IMR-90 (cell line): ENCODE data around the gene SOD2. TPM values are rescaled to one million over a fixed set of nuclear protein-coding genes. Genes with fewer than 3 reads are reported as not detected.
"Not testable (repeated sequence)": the region's sequence is repeated elsewhere in the genome, so short reads cannot be mapped to it uniquely, and the experiment has no call there.

Experiments
- ATAC-seq: fragments of 200-7000 bp; cut with Tn5 transposase; 2 replicates; pipeline ENCODE4 v1.9.1; 2020; ENCODE audit warnings: low read depth, mild to moderate bottlenecking, moderate library complexity
- BruUV-seq: library from RNA; stranded (reverse); fragments of 400-500 nt; replicated peaks from 2 replicates; lab custom pipeline; 2021; lab: Mats Ljungman, UMichigan
- CTCF ChIA-PET: fragments of 300-600 bp; formaldehyde crosslinking; extraction: SDS; loops from one replicate; lab custom pipeline; 2021; ENCODE audit warnings: antibody characterized with exemption; lab: Yijun Ruan, JAX
- POLR2A ChIA-PET: fragments of 300-600 bp; sonication (Branson Sonifier 250); formaldehyde crosslinking; loops from one replicate; lab custom pipeline; 2022; ENCODE audit warnings: antibody characterized with exemption; ENCODE audit not compliant: unreplicated experiment; lab: Charles Lee
- DNase-seq: peaks from one replicate; pipeline ENCODE4 v3.0.0; 2013
- H2AFZ ChIP-seq: replicated peaks from 2 replicates; pipeline ENCODE3; 2013; ENCODE audit warnings: low read length, mild to moderate bottlenecking; ENCODE audit not compliant: poor library complexity
- H2AK5ac ChIP-seq: 2 replicates; pipeline ENCODE4 v1.6.1; 2013; ENCODE audit warnings: low read depth, low read length, inconsistent platforms
- H2AK9ac ChIP-seq: replicated peaks from 2 replicates; pipeline ENCODE3; 2013; ENCODE audit warnings: mild to moderate bottlenecking, low read depth, low read length, moderate library complexity; ENCODE audit not compliant: poor library complexity
- H2BK120ac ChIP-seq: 2 replicates; pipeline ENCODE4 v1.6.1; 2013; ENCODE audit warnings: low read depth, low read length, inconsistent platforms
- H2BK15ac ChIP-seq: 3 replicates; pipeline ENCODE4 v1.6.1; 2013; ENCODE audit warnings: low read depth, low read length, inconsistent platforms
- H2BK20ac ChIP-seq: 2 replicates; pipeline ENCODE4 v1.6.1; 2013; ENCODE audit warnings: low read depth, mild to moderate bottlenecking, inconsistent platforms, low read length, moderate library complexity
- H2BK5ac ChIP-seq: 2 replicates; pipeline ENCODE4 v1.6.1; 2013; ENCODE audit warnings: mild to moderate bottlenecking, low read depth, low read length, inconsistent platforms; ENCODE audit not compliant: poor library complexity, severe bottlenecking
- H3K14ac ChIP-seq: replicated peaks from 2 replicates; pipeline ENCODE4 v1.6.1; 2013; ENCODE audit warnings: low read depth, low read length, inconsistent platforms
- H3K18ac ChIP-seq: 2 replicates; pipeline ENCODE4 v1.6.1; 2013; ENCODE audit warnings: low read depth, low read length, control low read depth
- H3K23ac ChIP-seq: 2 replicates; pipeline ENCODE4 v1.6.1; 2013; ENCODE audit warnings: low read depth, low read length, inconsistent platforms
- H3K27ac ChIP-seq: 2 replicates; pipeline ENCODE4 v1.5.1; 2013; ENCODE audit warnings: mild to moderate bottlenecking, control low read depth, low read length; ENCODE audit not compliant: insufficient read depth
- H3K27me3 ChIP-seq: 2 replicates; pipeline ENCODE4 v1.6.1; 2013; ENCODE audit warnings: low read length; ENCODE audit not compliant: control insufficient read depth, insufficient read depth
- H3K36me3 ChIP-seq: 2 replicates; pipeline ENCODE4 v1.6.1; 2013; ENCODE audit warnings: low read length, mixed read lengths; ENCODE audit not compliant: control insufficient read depth, insufficient read depth
- H3K4ac ChIP-seq: 2 replicates; pipeline ENCODE4 v1.6.1; 2013; ENCODE audit warnings: low read depth, low read length, inconsistent platforms
- H3K4me1 ChIP-seq: 2 replicates; pipeline ENCODE4 v1.6.1; 2013; ENCODE audit warnings: low read length, mixed read lengths; ENCODE audit not compliant: control insufficient read depth, insufficient read depth
- H3K4me2 ChIP-seq: 2 replicates; pipeline ENCODE4 v1.6.1; 2013; ENCODE audit warnings: low read depth, mild to moderate bottlenecking, control low read depth, low read length, moderate library complexity
- H3K4me3 ChIP-seq: 2 replicates; pipeline ENCODE4 v1.5.1; 2013; ENCODE audit warnings: low read depth, mild to moderate bottlenecking, control low read depth, low read length, moderate library complexity; ENCODE audit not compliant: insufficient read depth
- H3K56ac ChIP-seq: 2 replicates; pipeline ENCODE4 v1.6.1; 2013; ENCODE audit warnings: low read length, inconsistent platforms; ENCODE audit not compliant: insufficient read depth; ENCODE audit errors: extremely low read depth
- H3K79me1 ChIP-seq, 2 experiments: 2 replicates each; pipeline ENCODE4 v1.6.1; 2013; ENCODE audit warnings: low read length in 2 of 2, inconsistent platforms in 1 of 2, low read depth in 1 of 2
- H3K9ac ChIP-seq: 2 replicates; pipeline ENCODE4 v1.6.1; 2013; ENCODE audit warnings: low read depth, low read length, control low read depth
- H3K9me1 ChIP-seq: 2 replicates; pipeline ENCODE4 v1.6.1; 2013; ENCODE audit warnings: low read length, inconsistent platforms; ENCODE audit not compliant: insufficient read depth
- H3K9me3 ChIP-seq: 2 replicates; pipeline ENCODE4 v1.6.1; 2013; ENCODE audit warnings: low read length; ENCODE audit not compliant: control insufficient read depth, insufficient read depth
- H4K20me1 ChIP-seq: 2 replicates; pipeline ENCODE4 v1.6.1; 2013; ENCODE audit warnings: low read length, inconsistent platforms; ENCODE audit not compliant: insufficient read depth
- H4K5ac ChIP-seq: 2 replicates; pipeline ENCODE4 v1.6.1; 2013; ENCODE audit warnings: mild to moderate bottlenecking, low read depth, low read length, control low read depth
- H4K8ac ChIP-seq, 2 experiments: 2 replicates each; pipeline ENCODE4 v1.6.1; 2013; ENCODE audit warnings: low read depth in 2 of 2, low read length in 2 of 2, control low read depth in 1 of 2, inconsistent platforms in 1 of 2
- H4K91ac ChIP-seq: 2 replicates; pipeline ENCODE4 v1.6.1; 2013; ENCODE audit warnings: low read depth, low read length, inconsistent platforms; ENCODE audit not compliant: insufficient read depth
- WGBS, 2 experiments: methylation state at CpG; one replicate each; pipeline versions ENCODE4 v1.1.5 to v1.1.7; 2013; ENCODE audit warnings: missing lambda C conversion rate in 2 of 2; ENCODE audit not compliant: insufficient read length in 1 of 2; ENCODE audit errors: extremely low coverage in 2 of 2; 5-methylcytosine and 5-hydroxymethylcytosine counted together
- dilution Hi-C: fragments of 300-500 bp; cut with HindIII; formaldehyde crosslinking; loops from one replicate; pipeline ENCODE4 v1.14.3; 2018; ENCODE audit warnings: low sequenced_read_pairs; ENCODE audit not compliant: unreplicated experiment
- in situ Hi-C: fragments of 300-500 bp; cut with MboI; formaldehyde crosslinking; loops from 3 replicates; pipeline ENCODE4 v1.14.3; 2019; ENCODE audit warnings: low sequenced_read_pairs, inconsistent platforms, mixed read lengths
- intact Hi-C: fragments of 100-400 bp; cut with micrococcal nuclease; formaldehyde crosslinking; loops from 2 replicates; pipeline ENCODE4 v1.10.0; 2022
- polyA plus RNA-seq, 3 experiments: library from polyadenylated mRNA; depleted of rRNA; stranded (reverse); fragments of >200 nt; gene quantifications; 2 replicates each; pipeline ENCODE4 v1.2.3, GENCODE V29; 2012; ENCODE audit warnings: low replicate concordance in 1 of 3
- total RNA-seq: library from RNA; depleted of rRNA; stranded (reverse); fragments of >200 nt; gene quantifications from 2 replicates; pipeline ENCODE4 v1.2.3, GENCODE V29; 2012

Gene SOD2
- total and polyA plus RNA-seq, 2 of the 4 experiments (the other 2 are of a cell fraction), result 173 to 243 TPM

GRCh38 chr6:159733395-159733794, 40.4 kb upstream of the SOD2 start:
- CTCF ChIA-PET, result not testable (repeated sequence)

GRCh38 chr6:159732550-159732949, 39.5 kb upstream of the SOD2 start:
- H2BK15ac ChIP-seq, H2AK9ac ChIP-seq, dilution Hi-C loops, H3K4me3 ChIP-seq, H3K9me3 ChIP-seq, ATAC-seq, DNase-seq, H3K27ac ChIP-seq, H3K4me1 ChIP-seq, H2BK20ac ChIP-seq, H3K18ac ChIP-seq, H3K9me1 ChIP-seq, CTCF ChIA-PET, BruUV-seq, H3K9ac ChIP-seq, H4K5ac ChIP-seq, H2AFZ ChIP-seq, intact Hi-C loops, H4K91ac ChIP-seq, H2AK5ac ChIP-seq, H2BK5ac ChIP-seq, H3K36me3 ChIP-seq, H3K56ac ChIP-seq, H3K27me3 ChIP-seq, POLR2A ChIA-PET, H4K8ac ChIP-seq, H2BK120ac ChIP-seq, H3K4ac ChIP-seq, H3K14ac ChIP-seq, H3K23ac ChIP-seq, H3K4me2 ChIP-seq: not testable (repeated sequence)
- in situ Hi-C loops, result loop anchor here (5.0 kb wide), 1 partner anchor 40 kb away; the partner anchor contains the start of gene SOD2
- WGBS, 2 experiments, result no CpG with 5 or more reads among the region's 12 CpGs
- peaks cover 3 to 21% of the 10 kb centered on the region in 2 experiments for H3K79me1 ChIP-seq
- H4K20me1 ChIP-seq, result peaks cover 92% of the 10 kb centered on the region

More at GRCh38 chr6:159733395-159733794, 40.4 kb upstream of the SOD2 start:
- H2BK120ac ChIP-seq, H3K56ac ChIP-seq, H3K4me1 ChIP-seq, H2AFZ ChIP-seq, H2BK5ac ChIP-seq, H3K23ac ChIP-seq, POLR2A ChIA-PET, H3K18ac ChIP-seq, dilution Hi-C loops, H4K91ac ChIP-seq, DNase-seq, H3K9me1 ChIP-seq, H2BK15ac ChIP-seq, H3K4me2 ChIP-seq, H4K8ac ChIP-seq, H3K27me3 ChIP-seq, BruUV-seq, H2AK9ac ChIP-seq, H3K27ac ChIP-seq, ATAC-seq, H2AK5ac ChIP-seq, H2BK20ac ChIP-seq, H3K4me3 ChIP-seq, H3K4ac ChIP-seq, intact Hi-C loops, H3K9me3 ChIP-seq, H3K14ac ChIP-seq, H4K5ac ChIP-seq, H3K9ac ChIP-seq: not testable (repeated sequence)
- 100% methylated on average over 1 of the region's 12 CpGs; no CpG with 5 or more reads in 1 of the 2 experiments for WGBS, 2 experiments
- H3K36me3 ChIP-seq, result peaks cover 11% of the 10 kb centered on the region; the same call in 1 of the 2 replicates
- peaks cover 6 to 26% of the 10 kb centered on the region in 2 experiments for H3K79me1 ChIP-seq
- in situ Hi-C loops, result loop anchor here (5.0 kb wide), 1 partner anchor 41 kb away; the partner anchor contains the start of gene SOD2
- peaks cover 91% of the 10 kb centered on the region for H4K20me1 ChIP-seq
